ENCODE results near the gene HBP1.

DNA sequence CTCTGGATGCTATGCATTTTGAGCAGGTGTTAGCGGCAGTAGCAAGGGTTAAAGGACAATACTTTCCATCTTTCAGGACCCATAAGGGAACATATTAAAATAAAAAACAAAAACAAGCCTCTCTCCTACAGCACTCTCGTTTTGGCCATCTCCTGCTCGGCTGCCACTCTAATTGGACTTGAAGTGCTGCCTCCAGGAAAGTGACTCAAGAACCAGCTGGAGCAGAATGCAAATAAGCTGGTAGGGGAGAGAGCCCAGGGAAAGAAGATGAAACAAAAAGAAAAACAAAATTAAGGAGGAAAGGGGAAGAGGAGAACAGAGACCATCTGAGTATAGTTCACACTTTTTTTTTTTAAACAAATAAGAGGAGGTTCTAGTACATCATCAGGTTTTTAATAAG, 65.6 kb downstream of the HBP1 start:
- no peak for TF ChIP-seq HOXA7 (CRISPR knock-in tag; IDR thresholded peaks at IDR 0.05)
- TF ChIP-seq POLR2AphosphoS2 (conservative IDR thresholded peaks at IDR 0.05; ENCODE audit: low read length) = no peak
- TF ChIP-seq, protein P1, sequence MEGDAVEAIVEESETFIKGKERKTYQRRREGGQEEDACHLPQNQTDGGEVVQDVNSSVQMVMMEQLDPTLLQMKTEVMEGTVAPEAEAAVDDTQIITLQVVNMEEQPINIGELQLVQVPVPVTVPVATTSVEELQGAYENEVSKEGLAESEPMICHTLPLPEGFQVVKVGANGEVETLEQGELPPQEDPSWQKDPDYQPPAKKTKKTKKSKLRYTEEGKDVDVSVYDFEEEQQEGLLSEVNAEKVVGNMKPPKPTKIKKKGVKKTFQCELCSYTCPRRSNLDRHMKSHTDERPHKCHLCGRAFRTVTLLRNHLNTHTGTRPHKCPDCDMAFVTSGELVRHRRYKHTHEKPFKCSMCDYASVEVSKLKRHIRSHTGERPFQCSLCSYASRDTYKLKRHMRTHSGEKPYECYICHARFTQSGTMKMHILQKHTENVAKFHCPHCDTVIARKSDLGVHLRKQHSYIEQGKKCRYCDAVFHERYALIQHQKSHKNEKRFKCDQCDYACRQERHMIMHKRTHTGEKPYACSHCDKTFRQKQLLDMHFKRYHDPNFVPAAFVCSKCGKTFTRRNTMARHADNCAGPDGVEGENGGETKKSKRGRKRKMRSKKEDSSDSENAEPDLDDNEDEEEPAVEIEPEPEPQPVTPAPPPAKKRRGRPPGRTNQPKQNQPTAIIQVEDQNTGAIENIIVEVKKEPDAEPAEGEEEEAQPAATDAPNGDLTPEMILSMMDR (IDR thresholded peaks at IDR 0.05) = no peak
- no peak for TF ChIP-seq MAZ (IDR thresholded peaks at IDR 0.05; ENCODE audit: borderline replicate concordance, low read depth, low read length)
- TF ChIP-seq TP53 (CRISPR knock-in tag; IDR thresholded peaks at IDR 0.05) = no peak
- TF ChIP-seq FOXS1 (CRISPR knock-in tag; IDR thresholded peaks at IDR 0.05) = no peak
- TF ChIP-seq EP300 (IDR thresholded peaks at IDR 0.05) = no peak
- no peak for TF ChIP-seq HDAC2 (IDR thresholded peaks at IDR 0.05)

All from A549 (cell line).